Loucy (cell line): ENCODE results near the gene CHRNB4.

Source experiments
- EZH2phosphoT487 ChIP-seq: fragments of 200-600 bp; IDR thresholded peaks from 2 replicates; pipeline ENCODE4 v1.6.1; 2018; ENCODE audit warnings: antibody characterized with exemption, mild to moderate bottlenecking, moderate library complexity, borderline replicate concordance
- TF ChIP-seq, protein P1 (sequence below): fragments of 200-600 bp; sonication (generic); conservative IDR thresholded peaks from 2 replicates; pipeline ENCODE4 v1.5.1; 2014; ENCODE audit warnings: mild to moderate bottlenecking, antibody characterized with exemption, low read length

DNA sequence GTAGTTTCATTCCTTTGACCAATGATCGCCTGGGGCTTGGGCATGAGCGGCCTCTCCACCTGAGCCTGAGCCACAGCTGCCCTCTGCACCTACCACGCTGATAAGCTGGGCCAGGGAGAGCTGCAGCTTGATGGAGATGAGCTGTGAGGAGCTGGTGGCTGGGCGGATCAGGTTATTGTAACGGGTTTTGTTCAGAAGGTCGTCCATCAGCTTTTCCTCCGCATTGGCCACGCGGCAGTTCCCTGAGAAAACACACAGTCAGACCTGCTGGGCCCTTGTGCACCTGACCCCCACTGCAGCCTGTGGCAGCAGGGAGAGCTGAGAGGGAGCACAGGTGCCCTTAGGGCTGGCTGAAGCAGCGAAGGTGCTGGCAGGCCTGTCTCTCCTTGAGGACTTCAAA is 5.7 kb downstream of the CHRNB4 start:
- TF ChIP-seq, protein P1, sequence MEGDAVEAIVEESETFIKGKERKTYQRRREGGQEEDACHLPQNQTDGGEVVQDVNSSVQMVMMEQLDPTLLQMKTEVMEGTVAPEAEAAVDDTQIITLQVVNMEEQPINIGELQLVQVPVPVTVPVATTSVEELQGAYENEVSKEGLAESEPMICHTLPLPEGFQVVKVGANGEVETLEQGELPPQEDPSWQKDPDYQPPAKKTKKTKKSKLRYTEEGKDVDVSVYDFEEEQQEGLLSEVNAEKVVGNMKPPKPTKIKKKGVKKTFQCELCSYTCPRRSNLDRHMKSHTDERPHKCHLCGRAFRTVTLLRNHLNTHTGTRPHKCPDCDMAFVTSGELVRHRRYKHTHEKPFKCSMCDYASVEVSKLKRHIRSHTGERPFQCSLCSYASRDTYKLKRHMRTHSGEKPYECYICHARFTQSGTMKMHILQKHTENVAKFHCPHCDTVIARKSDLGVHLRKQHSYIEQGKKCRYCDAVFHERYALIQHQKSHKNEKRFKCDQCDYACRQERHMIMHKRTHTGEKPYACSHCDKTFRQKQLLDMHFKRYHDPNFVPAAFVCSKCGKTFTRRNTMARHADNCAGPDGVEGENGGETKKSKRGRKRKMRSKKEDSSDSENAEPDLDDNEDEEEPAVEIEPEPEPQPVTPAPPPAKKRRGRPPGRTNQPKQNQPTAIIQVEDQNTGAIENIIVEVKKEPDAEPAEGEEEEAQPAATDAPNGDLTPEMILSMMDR, result no peak
- no peak for TF ChIP-seq EZH2phosphoT487
